Uterus (tissue), 4 donors: ENCODE results near the gene RBL1. TPM values are rescaled to one million over a fixed set of nuclear protein-coding genes. Genes with fewer than 3 reads are reported as not detected.
"Not testable (repeated sequence)": the region's sequence is repeated elsewhere in the genome, so short reads cannot be mapped to it uniquely, and the experiment has no call there.

Source experiments
- DNase-seq, 2 donors: peaks; one replicate each; pipeline ENCODE4 v3.0.0-alpha.2; 2019 to 2020
- H3K27ac ChIP-seq, 2 donors: fragments of 200-600 bp; sonication (generic); 1 replicate in 1 of 2; 2 replicates in 1 of 2; pipeline ENCODE4 v1.5.1; 2016 to 2018
- H3K27me3 ChIP-seq, 2 donors: fragments of 200-600 bp; sonication (generic); one replicate each; pipeline ENCODE4 v1.5.1; 2018 to 2019; ENCODE audit warnings: control low read depth in 1 of 2
- H3K36me3 ChIP-seq, 2 donors: fragments of 200-600 bp; sonication (generic); one replicate each; pipeline ENCODE4 v1.5.1; 2019; ENCODE audit warnings: control low read depth in 1 of 2
- H3K4me1 ChIP-seq, 2 donors: fragments of 200-600 bp; sonication (generic); one replicate each; pipeline ENCODE4 v1.5.1; 2018 to 2019; ENCODE audit warnings: control low read depth in 1 of 2
- H3K4me3 ChIP-seq, 2 donors: fragments of 200-600 bp; sonication (generic); 1 replicate in 1 of 2; 2 replicates in 1 of 2; pipeline ENCODE4 v1.5.1; 2018 to 2019; ENCODE audit warnings: mild to moderate bottlenecking in 1 of 2
- H3K9me3 ChIP-seq, 2 donors: fragments of 200-600 bp; sonication (generic); one replicate each; pipeline ENCODE4 v1.5.1; 2019; ENCODE audit warnings: control low read depth in 1 of 2
- CTCF ChIP-seq, 4 experiments: fragments of 200-600 bp in 2 of 4; fragments of 450-650 bp in 2 of 4; sonication (generic) in 2 of 4; IDR thresholded peaks; one replicate each; pipeline ENCODE4 v1.5.1; 2016 to 2019; ENCODE audit warnings: antibody characterized with exemption in 4 of 4, mild to moderate bottlenecking in 2 of 4, moderate library complexity in 1 of 4
- POLR2A ChIP-seq, 2 donors: fragments of 450-650 bp; IDR thresholded peaks; one replicate each; pipeline ENCODE4 v1.6.1; 2016; ENCODE audit warnings: antibody characterized with exemption in 2 of 2, mild to moderate bottlenecking in 1 of 2, moderate library complexity in 1 of 2
- intact Hi-C: fragments of 100-400 bp; cut with DNase I; formaldehyde crosslinking; loops from one replicate; pipeline ENCODE4 v1.15.1; 2023; ENCODE audit warnings: low total_unique reads
- total RNA-seq, 4 donors: library from RNA; depleted of rRNA in 3 of 4; stranded (reverse); fragments of >200 nt in 3 of 4; gene quantifications; one replicate each; pipeline versions ENCODE4 v1.1.0 to v1.2.4, GENCODE V29; 2014 to 2023
- donor health status: DM: yes; HTN: yes; CAD: no.

Gene RBL1
- total RNA-seq, 4 donors from 2014 or later = 0.51 to 28.1 (median 12.0) TPM

- Histone ChIP-seq H3K27ac (no peak overlapping the region), H3K36me3 (no peaks in the 10 kb centered on the region), H3K4me3 (no peak overlapping the region), H3K4me1 (no peaks in the 10 kb centered on the region), H3K9me3 (no peaks in the 10 kb centered on the region), H3K27me3 (no peaks in the 10 kb centered on the region)
- intact Hi-C loops = no loop called here
- DNase-seq = no peak
- TF ChIP-seq CTCF (IDR thresholded peaks at IDR 0.05) (no peak), POLR2A (IDR thresholded peaks at IDR 0.05) (no peak)
Observed at GRCh38 chr20:36969478-36970186, 126.2 kb downstream of the RBL1 start.

- no peak overlapping the region for H3K27ac ChIP-seq
- H3K36me3 ChIP-seq = no peaks in the 10 kb centered on the region
- no peak for TF ChIP-seq POLR2A (IDR thresholded peaks at IDR 0.05)
- TF ChIP-seq CTCF (IDR thresholded peaks at IDR 0.05) = no peak
Observed at GRCh38 chr20:36969051-36969450, 126.7 kb downstream of the RBL1 start.

GRCh38 chr20:36967636-36968035, 128.2 kb downstream of the RBL1 start:
- DNase-seq = no peak
- no peaks in the 10 kb centered on the region for H3K9me3 ChIP-seq
- H3K27ac ChIP-seq = no peak overlapping the region
- no peak overlapping the region for H3K4me3 ChIP-seq
- no peaks in the 10 kb centered on the region for H3K27me3 ChIP-seq
- intact Hi-C loops = no loop called here
- no peaks in the 10 kb centered on the region for H3K4me1 ChIP-seq
- TF ChIP-seq CTCF (IDR thresholded peaks at IDR 0.05) = no peak
- TF ChIP-seq POLR2A (IDR thresholded peaks at IDR 0.05) = no peak
- no peaks in the 10 kb centered on the region for H3K36me3 ChIP-seq

More at GRCh38 chr20:36969051-36969450, 126.7 kb downstream of the RBL1 start:
- H3K4me3 ChIP-seq = no peak overlapping the region
- H3K9me3 ChIP-seq = no peaks in the 10 kb centered on the region
- H3K27me3 ChIP-seq = no peaks in the 10 kb centered on the region
- DNase-seq = no peak
- no peaks in the 10 kb centered on the region for H3K4me1 ChIP-seq
- intact Hi-C loops = no loop called here

GRCh38 chr20:36966965-36967364, 128.8 kb downstream of the RBL1 start:
- H3K36me3 ChIP-seq, intact Hi-C loops, H3K27me3 ChIP-seq, DNase-seq, H3K4me3 ChIP-seq, H3K4me1 ChIP-seq, H3K9me3 ChIP-seq, H3K27ac ChIP-seq: not testable (repeated sequence)

GRCh38 chr20:36962354-36962941, 133.3 kb downstream of the RBL1 start:
- intact Hi-C loops, H3K27me3 ChIP-seq, DNase-seq, H3K4me1 ChIP-seq, H3K4me3 ChIP-seq, H3K36me3 ChIP-seq, H3K9me3 ChIP-seq, H3K27ac ChIP-seq: not testable (repeated sequence)

- H3K36me3 ChIP-seq = no peaks in the 10 kb centered on the region
- intact Hi-C loops = no loop called here
- H3K27me3 ChIP-seq = no peaks in the 10 kb centered on the region
- H3K4me3 ChIP-seq = no peak overlapping the region
- no peak for DNase-seq
- no peaks in the 10 kb centered on the region for H3K4me1 ChIP-seq
- no peaks in the 10 kb centered on the region for H3K9me3 ChIP-seq
- no peak for TF ChIP-seq CTCF (IDR thresholded peaks at IDR 0.05)
- no peak for TF ChIP-seq POLR2A (IDR thresholded peaks at IDR 0.05)
- no peak overlapping the region for H3K27ac ChIP-seq
Observed at GRCh38 chr20:36959242-36959641, 136.6 kb downstream of the RBL1 start.
